NCI-H774 (cell line): Measurements from ENCODE around the gene C5orf52.
"Not testable (repeated sequence)": the region's sequence is repeated elsewhere in the genome, so short reads cannot be mapped to it uniquely, and the experiment has no call there.

Experiments
- DNase-seq: peaks from one replicate; lab custom pipeline; 2025; lab: John Stamatoyannopoulos, UW

C5orf52 gene

DNA sequence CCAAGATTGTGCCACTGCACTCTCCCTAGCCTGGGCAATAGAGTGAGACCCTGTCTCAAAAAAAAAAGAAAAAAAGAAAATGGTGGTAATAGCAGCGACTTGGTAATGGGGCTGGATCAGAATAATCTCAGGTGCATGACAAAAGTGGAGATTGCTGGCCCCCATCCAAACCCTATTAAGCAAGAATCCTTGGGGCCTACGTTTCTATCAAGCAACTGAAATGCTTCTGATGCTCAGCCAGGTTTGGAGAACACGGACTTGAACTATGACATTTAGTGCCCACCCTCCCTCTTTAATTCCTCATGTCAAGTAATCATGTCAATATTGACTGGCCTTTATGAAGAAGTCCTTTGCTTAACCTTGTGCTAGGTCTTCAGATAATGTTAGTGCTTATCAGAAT lies 6.6 kb downstream of the C5orf52 start:
- no peak for DNase-seq

DNA sequence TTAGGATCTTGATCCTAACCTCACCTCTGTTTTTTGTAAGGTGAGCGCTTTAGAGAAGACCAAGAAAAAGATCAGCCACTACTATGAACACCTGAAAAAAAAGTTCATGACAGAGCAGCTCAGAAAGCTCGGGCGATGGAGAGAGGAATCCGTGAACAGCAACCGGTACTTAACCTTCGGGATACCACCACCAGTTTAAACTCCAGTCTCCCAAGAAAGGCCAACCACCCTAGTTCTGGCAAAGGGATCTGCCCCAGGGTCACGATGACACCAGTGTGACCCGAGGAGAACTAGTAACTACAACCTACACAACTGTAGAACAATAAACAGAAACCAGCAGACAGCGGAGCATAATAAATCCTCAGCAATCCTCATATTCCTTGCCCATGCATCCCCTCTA lies 8.5 kb downstream of the C5orf52 start:
- no peak for DNase-seq

- no peak for DNase-seq
Measured at GRCh38 chr5:157680239-157680638, 8.9 kb downstream of the C5orf52 start.

GRCh38 chr5:157681048-157681447 lies 9.7 kb downstream of the C5orf52 start:
- DNase-seq: no peak

GRCh38 chr5:157682257-157682656 lies 10.9 kb downstream of the C5orf52 start:
- DNase-seq: no peak

GRCh38 chr5:157686276-157687197 lies 15.2 kb downstream of the C5orf52 start:
- not testable (repeated sequence) for DNase-seq

DNA sequence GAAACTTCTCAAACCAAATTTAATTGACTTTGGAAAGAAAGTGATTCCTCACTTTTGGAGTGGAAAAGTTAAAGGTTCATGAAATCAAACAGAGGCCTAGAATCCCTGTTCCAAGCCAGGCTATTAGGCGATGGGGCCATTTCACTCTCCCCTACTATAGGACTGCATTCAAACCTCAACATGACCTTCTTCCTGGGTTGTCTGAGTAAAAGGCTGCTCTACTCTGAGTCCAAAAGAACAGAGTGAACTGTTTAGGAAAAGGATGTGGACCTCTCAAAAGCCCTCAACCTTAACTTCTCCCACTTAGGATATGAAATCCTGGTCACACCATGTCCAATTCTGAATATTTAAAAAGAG lies 15.8 kb downstream of the C5orf52 start:
- no peak for DNase-seq

DNA sequence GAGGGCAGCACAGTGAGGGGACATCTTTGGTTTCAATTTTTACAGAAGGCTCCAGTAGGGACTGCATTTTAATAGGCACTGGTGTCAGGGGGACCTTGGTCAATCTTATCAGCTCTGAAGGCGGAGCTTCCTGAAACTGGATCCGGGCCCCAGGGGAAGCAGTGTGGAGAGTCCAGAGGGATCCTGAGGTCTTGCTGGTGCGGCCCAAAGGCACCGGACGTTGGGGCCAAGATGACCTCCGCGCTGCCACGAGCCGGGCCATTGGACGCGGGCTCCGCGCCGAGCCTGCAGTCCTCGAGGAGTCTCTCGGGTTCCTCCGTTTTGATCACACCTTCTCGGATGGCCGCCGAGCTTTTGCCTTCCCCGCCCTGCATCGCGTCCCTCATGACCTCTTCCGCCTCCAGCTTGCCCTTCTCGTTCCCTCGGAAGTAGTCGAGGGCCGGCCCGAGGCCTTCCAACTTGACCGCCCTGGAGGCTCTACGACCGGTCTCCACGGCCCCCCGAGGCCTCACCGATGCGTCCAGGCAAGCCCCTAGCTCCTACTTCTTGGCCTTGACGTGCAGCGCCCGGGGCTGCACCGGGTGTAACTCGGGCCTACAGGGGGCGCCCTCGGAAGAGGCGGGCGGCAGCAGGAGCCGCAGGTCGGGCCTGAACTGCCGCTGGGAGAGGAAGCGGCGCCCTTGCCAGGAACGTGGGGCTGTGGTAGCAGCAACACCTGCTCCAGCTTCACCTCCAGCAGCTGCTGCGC lies 18.8 kb downstream of the C5orf52 start:
- no peak for DNase-seq

DNA sequence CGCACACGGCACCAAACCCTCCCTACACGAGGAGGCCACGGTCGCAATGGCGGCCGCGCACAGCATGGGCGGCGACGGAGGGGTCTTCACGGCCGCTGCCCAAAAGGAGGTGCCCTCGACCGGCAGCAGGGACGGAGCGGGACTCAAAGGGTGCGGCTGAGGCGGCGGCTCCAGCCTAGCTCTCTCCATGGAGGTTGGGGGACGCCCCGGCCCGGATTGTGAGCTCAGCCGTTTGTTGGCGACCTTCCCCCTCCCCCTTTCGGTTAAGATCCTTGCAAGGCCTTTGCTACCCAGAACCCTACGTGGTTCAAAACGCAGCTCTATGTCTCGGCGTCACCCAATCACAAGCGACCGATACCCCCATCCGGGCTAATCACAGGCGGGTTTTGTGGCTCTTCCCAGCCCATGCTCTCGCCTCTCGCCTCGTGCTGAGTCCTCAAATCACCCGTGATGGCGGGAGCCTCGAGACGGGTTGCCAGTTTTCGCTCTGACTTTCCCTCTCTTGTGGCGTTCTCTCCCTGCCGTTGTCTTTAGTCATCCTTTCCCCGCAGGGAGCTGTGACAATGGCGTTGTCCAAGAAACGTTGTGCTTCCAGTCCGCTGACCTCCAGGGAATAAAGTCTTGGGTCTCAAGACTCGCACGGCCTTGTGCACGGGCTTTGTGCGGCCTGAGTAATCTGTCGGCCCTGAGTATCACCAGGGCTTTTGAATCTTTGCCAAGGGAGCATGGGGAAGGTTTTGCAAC lies 19.5 kb downstream of the C5orf52 start:
- no peak for DNase-seq

GRCh38 chr5:157693816-157694215 lies 22.5 kb downstream of the C5orf52 start:
- DNase-seq: not testable (repeated sequence)

GRCh38 chr5:157696154-157696553 lies 24.8 kb downstream of the C5orf52 start:
- not testable (repeated sequence) for DNase-seq

- DNase-seq: not testable (repeated sequence)
Measured at GRCh38 chr5:157698674-157699073, 27.3 kb downstream of the C5orf52 start.

DNA sequence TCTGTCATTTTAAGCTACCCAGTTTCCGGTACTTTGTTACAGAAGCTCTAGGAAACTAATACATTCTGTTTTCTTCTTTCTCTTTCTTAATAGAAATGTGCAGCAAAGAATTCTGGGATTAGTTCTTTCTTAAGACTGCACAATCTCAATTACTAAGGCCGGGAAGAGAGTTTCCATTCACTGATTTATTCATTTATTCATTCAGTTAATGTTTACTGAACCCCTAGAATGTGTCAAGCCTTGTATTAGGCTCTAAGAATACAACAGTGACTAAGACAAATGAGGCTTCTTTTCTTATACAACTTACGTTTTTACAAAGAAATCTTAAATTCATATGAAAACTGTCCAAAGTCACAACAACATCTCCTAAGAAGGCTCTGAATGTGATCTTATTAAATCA lies 32.4 kb downstream of the C5orf52 start:
- DNase-seq: no peak

GRCh38 chr5:157708866-157709265 lies 37.5 kb downstream of the C5orf52 start:
- DNase-seq: no peak

GRCh38 chr5:157709346-157709745 lies 38.0 kb downstream of the C5orf52 start:
- DNase-seq: no peak

DNA sequence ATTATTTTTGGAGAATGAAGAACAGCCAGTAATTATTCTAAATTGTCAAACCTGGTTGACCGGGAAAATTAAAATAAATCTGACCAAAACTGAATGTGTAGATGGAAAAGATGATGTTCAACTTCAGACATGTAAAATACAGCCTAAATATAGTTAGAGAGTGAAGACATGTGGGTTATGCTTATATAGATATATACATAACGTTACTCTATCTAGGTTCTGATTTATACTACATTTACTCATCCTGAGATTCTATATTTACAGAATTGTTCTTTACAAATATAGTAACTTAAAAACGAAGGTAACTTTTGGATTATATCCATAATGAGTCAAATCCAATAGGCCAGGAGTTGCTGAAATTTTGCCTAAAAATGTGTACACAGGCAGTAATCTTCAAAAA lies 39.1 kb downstream of the C5orf52 start:
- no peak for DNase-seq

GRCh38 chr5:157710882-157711281 lies 39.5 kb downstream of the C5orf52 start:
- DNase-seq: no peak

DNA sequence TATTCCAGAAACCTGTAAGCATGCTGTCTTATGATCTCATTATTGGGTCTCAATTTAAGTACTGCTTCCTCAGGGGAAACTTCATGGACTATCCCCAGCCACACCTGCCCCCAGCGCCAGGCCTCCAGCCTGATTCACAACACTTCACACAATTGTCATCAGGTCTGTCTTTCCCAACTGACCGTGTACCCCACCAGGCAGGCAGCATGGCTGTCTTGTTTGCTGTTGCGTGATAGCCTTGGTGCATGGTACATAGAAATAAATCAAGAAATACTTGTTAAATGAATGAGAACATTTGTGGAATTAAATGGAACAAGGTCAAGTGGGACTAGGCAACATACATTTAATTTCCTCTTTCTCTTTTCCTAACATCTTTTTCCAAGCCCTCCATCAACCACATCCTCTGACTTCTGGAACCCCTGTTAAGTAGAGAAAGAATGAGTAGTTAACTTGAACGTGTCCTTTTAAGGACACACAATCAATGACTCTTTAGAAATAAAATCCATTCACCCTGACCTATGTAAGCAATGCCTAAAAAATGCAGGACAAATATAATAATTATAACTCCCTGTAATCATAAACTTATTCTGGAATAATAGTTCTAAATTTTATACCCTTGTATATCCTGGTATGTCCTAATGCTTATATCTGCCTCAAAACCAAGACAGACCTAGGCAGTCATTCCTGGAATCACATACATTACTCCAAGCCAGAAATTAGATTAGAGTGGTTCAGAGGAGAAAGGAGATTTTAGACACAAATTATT lies 42.7 kb downstream of the C5orf52 start:
- DNase-seq: no peak

DNA sequence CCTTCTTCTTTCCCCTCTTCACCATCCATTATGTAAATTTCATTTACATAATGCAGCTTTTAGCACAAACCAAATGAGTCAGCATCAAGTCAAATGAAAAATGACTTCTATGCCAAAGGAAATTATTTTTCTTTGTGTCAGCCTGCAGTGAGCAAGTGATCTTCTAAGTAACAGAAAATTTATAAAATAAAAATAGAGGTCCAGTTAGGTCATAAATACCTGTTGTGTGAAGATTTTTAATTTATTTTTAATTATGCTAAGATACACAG lies 43.2 kb downstream of the C5orf52 start:
- DNase-seq: no peak

- DNase-seq: no peak
Measured at GRCh38 chr5:157718519-157718918, 47.2 kb downstream of the C5orf52 start.

DNA sequence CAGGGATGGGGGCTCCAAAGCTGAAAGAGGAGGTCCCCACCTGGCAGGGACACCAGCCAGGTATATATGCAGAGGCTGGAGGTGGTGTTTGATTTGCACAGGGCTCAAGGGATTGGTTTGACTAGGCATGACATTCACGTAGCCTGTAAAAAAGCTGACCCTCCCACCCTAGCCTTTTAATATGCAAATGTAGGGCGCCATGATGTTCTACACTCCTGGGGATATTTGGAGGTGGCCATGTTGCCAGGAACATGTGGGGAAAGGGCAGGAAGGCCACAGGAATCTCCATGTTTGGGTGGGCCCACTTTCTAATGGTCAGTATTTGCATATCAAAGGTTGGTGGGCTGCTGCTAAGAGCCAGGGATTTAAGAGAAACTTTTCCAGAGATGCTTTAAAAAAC lies 47.9 kb downstream of the C5orf52 start:
- no peak for DNase-seq

GRCh38 chr5:157721159-157721558 lies 49.8 kb downstream of the C5orf52 start:
- DNase-seq: no peak
